ENCODE measurements around the gene TRAPPC3.
A peak's percentile ranks its signal among the peaks of the same experiment; 100 is the strongest.

TRAPPC3 gene

GRCh38 chr1:36096500-36097432, 52.5 kb downstream of the TRAPPC3 start:
- Histone ChIP-seq H3K27ac (ENCODE audit: low read depth, low read length) (peak overlapping the region; percentile 6), H3K9ac (ENCODE audit: low read depth, low read length) (peak overlapping the region; percentile 34), H3K9me3 (ENCODE audit: insufficient read depth, low read depth, low read length) (no peaks in the 10 kb centered on the region), H3K36me3 (ENCODE audit: insufficient read depth, low read length) (peaks cover 47% of the 10 kb centered on the region), H3K4me1 (ENCODE audit: insufficient read depth, low read length) (peaks cover 3% of the 10 kb centered on the region; the same call in 1 of the 2 replicates), H3K4me3 (ENCODE audit: low read length) (no peak overlapping the region), H3K27me3 (ENCODE audit: insufficient read depth, low read length) (no peaks in the 10 kb centered on the region)
- WGBS = 78% methylated on average over 16 of the region's 16 CpGs

- peaks cover 3% of the 10 kb centered on the region; the same call in 1 of the 2 replicates for H3K4me1 ChIP-seq (ENCODE audit: insufficient read depth, low read length)
- no peaks in the 10 kb centered on the region for H3K27me3 ChIP-seq (ENCODE audit: insufficient read depth, low read length)
- H3K4me3 ChIP-seq (ENCODE audit: low read length) = no peak overlapping the region
- no peaks in the 10 kb centered on the region for H3K9me3 ChIP-seq (ENCODE audit: insufficient read depth, low read depth, low read length)
- H3K27ac ChIP-seq (ENCODE audit: low read depth, low read length) = no peak overlapping the region
- H3K36me3 ChIP-seq (ENCODE audit: insufficient read depth, low read length) = peaks cover 56% of the 10 kb centered on the region
- no peak overlapping the region for H3K9ac ChIP-seq (ENCODE audit: low read depth, low read length)
- WGBS = 89% methylated on average over 15 of the region's 15 CpGs
Measured at GRCh38 chr1:36095760-36096405, 53.4 kb downstream of the TRAPPC3 start.

- Histone ChIP-seq H3K36me3 (ENCODE audit: insufficient read depth, low read length) (peaks cover 61% of the 10 kb centered on the region), H3K4me1 (ENCODE audit: insufficient read depth, low read length) (peaks cover 8% of the 10 kb centered on the region; the same call in 1 of the 2 replicates), H3K27me3 (ENCODE audit: insufficient read depth, low read length) (no peaks in the 10 kb centered on the region), H3K9me3 (ENCODE audit: insufficient read depth, low read depth, low read length) (no peaks in the 10 kb centered on the region), H3K27ac (ENCODE audit: low read depth, low read length) (no peak overlapping the region), H3K4me3 (ENCODE audit: low read length) (no peak overlapping the region), H3K9ac (ENCODE audit: low read depth, low read length) (no peak overlapping the region)
- 97% methylated on average over 8 of the region's 8 CpGs for WGBS
Measured at GRCh38 chr1:36094621-36095061, 54.6 kb downstream of the TRAPPC3 start.

GRCh38 chr1:36093929-36094328, 55.4 kb downstream of the TRAPPC3 start:
- no peaks in the 10 kb centered on the region for H3K27me3 ChIP-seq (ENCODE audit: insufficient read depth, low read length)
- no peak overlapping the region for H3K4me3 ChIP-seq (ENCODE audit: low read length)
- H3K4me1 ChIP-seq (ENCODE audit: insufficient read depth, low read length) = peaks cover 9% of the 10 kb centered on the region; the same call in 1 of the 2 replicates
- no peak overlapping the region for H3K27ac ChIP-seq (ENCODE audit: low read depth, low read length)
- WGBS = 94% methylated on average over 3 of the region's 3 CpGs
- H3K9ac ChIP-seq (ENCODE audit: low read depth, low read length) = no peak overlapping the region
- H3K36me3 ChIP-seq (ENCODE audit: insufficient read depth, low read length) = peaks cover 61% of the 10 kb centered on the region
- H3K9me3 ChIP-seq (ENCODE audit: insufficient read depth, low read depth, low read length) = no peaks in the 10 kb centered on the region

GRCh38 chr1:36093226-36093625, 56.1 kb downstream of the TRAPPC3 start:
- no peak overlapping the region for H3K27ac ChIP-seq (ENCODE audit: low read depth, low read length)
- H3K9ac ChIP-seq (ENCODE audit: low read depth, low read length) = no peak overlapping the region
- H3K4me1 ChIP-seq (ENCODE audit: insufficient read depth, low read length) = peaks cover 9% of the 10 kb centered on the region; the same call in 1 of the 2 replicates
- peaks cover 61% of the 10 kb centered on the region for H3K36me3 ChIP-seq (ENCODE audit: insufficient read depth, low read length)
- no peak overlapping the region for H3K4me3 ChIP-seq (ENCODE audit: low read length)
- no peaks in the 10 kb centered on the region for H3K27me3 ChIP-seq (ENCODE audit: insufficient read depth, low read length)
- WGBS = 96% methylated on average over 7 of the region's 7 CpGs
- no peaks in the 10 kb centered on the region for H3K9me3 ChIP-seq (ENCODE audit: insufficient read depth, low read depth, low read length)

GRCh38 chr1:36092798-36093185, 56.5 kb downstream of the TRAPPC3 start:
- Histone ChIP-seq H3K4me1 (ENCODE audit: insufficient read depth, low read length) (peaks cover 9% of the 10 kb centered on the region; the same call in 1 of the 2 replicates), H3K27me3 (ENCODE audit: insufficient read depth, low read length) (no peaks in the 10 kb centered on the region), H3K27ac (ENCODE audit: low read depth, low read length) (no peak overlapping the region), H3K4me3 (ENCODE audit: low read length) (no peak overlapping the region), H3K36me3 (ENCODE audit: insufficient read depth, low read length) (peaks cover 61% of the 10 kb centered on the region), H3K9ac (ENCODE audit: low read depth, low read length) (no peak overlapping the region), H3K9me3 (ENCODE audit: insufficient read depth, low read depth, low read length) (no peaks in the 10 kb centered on the region)
- 97% methylated on average over 9 of the region's 9 CpGs for WGBS

- Histone ChIP-seq H3K9me3 (ENCODE audit: insufficient read depth, low read depth, low read length) (no peaks in the 10 kb centered on the region), H3K27ac (ENCODE audit: low read depth, low read length) (no peak overlapping the region), H3K27me3 (ENCODE audit: insufficient read depth, low read length) (no peaks in the 10 kb centered on the region), H3K36me3 (ENCODE audit: insufficient read depth, low read length) (peaks cover 61% of the 10 kb centered on the region), H3K9ac (ENCODE audit: low read depth, low read length) (no peak overlapping the region), H3K4me3 (ENCODE audit: low read length) (no peak overlapping the region), H3K4me1 (ENCODE audit: insufficient read depth, low read length) (peaks cover 9% of the 10 kb centered on the region; the same call in 1 of the 2 replicates)
- 96% methylated on average over 17 of the region's 17 CpGs for WGBS
Measured at GRCh38 chr1:36092166-36092797, 57.0 kb downstream of the TRAPPC3 start.

GRCh38 chr1:36091698-36092097, 57.6 kb downstream of the TRAPPC3 start:
- WGBS = 94% methylated on average over 13 of the region's 13 CpGs
- no peak overlapping the region for H3K27ac ChIP-seq (ENCODE audit: low read depth, low read length)
- no peak overlapping the region for H3K4me3 ChIP-seq (ENCODE audit: low read length)
- peaks cover 6% of the 10 kb centered on the region; the same call in 1 of the 2 replicates for H3K4me1 ChIP-seq (ENCODE audit: insufficient read depth, low read length)
- H3K36me3 ChIP-seq (ENCODE audit: insufficient read depth, low read length) = peaks cover 61% of the 10 kb centered on the region
- H3K9me3 ChIP-seq (ENCODE audit: insufficient read depth, low read depth, low read length) = no peaks in the 10 kb centered on the region
- no peak overlapping the region for H3K9ac ChIP-seq (ENCODE audit: low read depth, low read length)
- no peaks in the 10 kb centered on the region for H3K27me3 ChIP-seq (ENCODE audit: insufficient read depth, low read length)

- peaks cover 58% of the 10 kb centered on the region for H3K36me3 ChIP-seq (ENCODE audit: insufficient read depth, low read length)
- 93% methylated on average over 4 of the region's 4 CpGs for WGBS
- H3K9me3 ChIP-seq (ENCODE audit: insufficient read depth, low read depth, low read length) = no peaks in the 10 kb centered on the region
- H3K4me3 ChIP-seq (ENCODE audit: low read length) = no peak overlapping the region
- no peak overlapping the region for H3K9ac ChIP-seq (ENCODE audit: low read depth, low read length)
- H3K4me1 ChIP-seq (ENCODE audit: insufficient read depth, low read length) = peaks cover 6% of the 10 kb centered on the region; the same call in 1 of the 2 replicates
- no peak overlapping the region for H3K27ac ChIP-seq (ENCODE audit: low read depth, low read length)
- H3K27me3 ChIP-seq (ENCODE audit: insufficient read depth, low read length) = no peaks in the 10 kb centered on the region; the same call in 1 of the 2 replicates
Measured at GRCh38 chr1:36091141-36091540, 58.1 kb downstream of the TRAPPC3 start.

GRCh38 chr1:36089393-36090121, 59.7 kb downstream of the TRAPPC3 start:
- Histone ChIP-seq H3K4me1 (ENCODE audit: insufficient read depth, low read length) (peaks cover 6% of the 10 kb centered on the region; the same call in 1 of the 2 replicates), H3K27ac (ENCODE audit: low read depth, low read length) (peak overlapping the region; percentile 30; the same call in 1 of the 2 replicates), H3K9ac (ENCODE audit: low read depth, low read length) (peak overlapping the region; percentile 79), H3K36me3 (ENCODE audit: insufficient read depth, low read length) (peaks cover 42% of the 10 kb centered on the region), H3K4me3 (ENCODE audit: low read length) (peak overlapping the region; percentile 99), H3K27me3 (ENCODE audit: insufficient read depth, low read length) (no peaks in the 10 kb centered on the region; the same call in 1 of the 2 replicates), H3K9me3 (ENCODE audit: insufficient read depth, low read depth, low read length) (no peaks in the 10 kb centered on the region)
- WGBS = 12% methylated on average over 32 of the region's 32 CpGs
